ENCODE results near the gene GAK. TPM values are rescaled to one million over a fixed set of nuclear protein-coding genes. Genes with fewer than 3 reads are reported as not detected.

Gene GAK
- total RNA-seq, 1 donor from 2014 or later, result 123 TPM

GRCh38 chr4:965766-966134 is 33.6 kb upstream of the GAK start:
- Mint-ChIP-seq H3K9me3 (ENCODE audit: unreplicated experiment) (peaks cover 3% of the 10 kb centered on the region), H3K36me3 (ENCODE audit: unreplicated experiment) (no peaks in the 10 kb centered on the region), H3K4me3 (ENCODE audit: unreplicated experiment) (no peak overlapping the region)

GRCh38 chr4:965048-965765 is 33.1 kb upstream of the GAK start:
- H3K27ac Mint-ChIP-seq (ENCODE audit: unreplicated experiment), result no peak overlapping the region
- no peaks in the 10 kb centered on the region for H3K36me3 Mint-ChIP-seq (ENCODE audit: unreplicated experiment)
- DNase-seq, result peak; percentile 18
- no peak for TF ChIP-seq CTCF (IDR thresholded peaks at IDR 0.05; ENCODE audit: partially characterized antibody, unreplicated experiment)
- H3K27me3 Mint-ChIP-seq (ENCODE audit: unreplicated experiment), result peaks cover 5% of the 10 kb centered on the region
- H3K4me3 Mint-ChIP-seq (ENCODE audit: unreplicated experiment), result no peak overlapping the region
- H3K9me3 Mint-ChIP-seq (ENCODE audit: unreplicated experiment), result peaks cover 3% of the 10 kb centered on the region
- peaks cover 2% of the 10 kb centered on the region for H3K4me1 Mint-ChIP-seq (ENCODE audit: low read depth, unreplicated experiment)

More at GRCh38 chr4:965766-966134, 33.6 kb upstream of the GAK start:
- DNase-seq, result peak; percentile 10
- Mint-ChIP-seq H3K4me1 (ENCODE audit: low read depth, unreplicated experiment) (peaks cover 7% of the 10 kb centered on the region), H3K27ac (ENCODE audit: unreplicated experiment) (no peak overlapping the region), H3K27me3 (ENCODE audit: unreplicated experiment) (peaks cover 7% of the 10 kb centered on the region)
- TF ChIP-seq CTCF (IDR thresholded peaks at IDR 0.05; ENCODE audit: partially characterized antibody, unreplicated experiment), result no peak

GRCh38 chr4:964346-965025 is 32.4 kb upstream of the GAK start:
- Mint-ChIP-seq H3K4me1 (ENCODE audit: low read depth, unreplicated experiment) (peaks cover 2% of the 10 kb centered on the region), H3K27ac (ENCODE audit: unreplicated experiment) (no peak overlapping the region), H3K4me3 (ENCODE audit: unreplicated experiment) (no peak overlapping the region), H3K9me3 (ENCODE audit: unreplicated experiment) (peaks cover 3% of the 10 kb centered on the region), H3K27me3 (ENCODE audit: unreplicated experiment) (peaks cover 5% of the 10 kb centered on the region), H3K36me3 (ENCODE audit: unreplicated experiment) (no peaks in the 10 kb centered on the region)
- DNase-seq, result peak; percentile 15
- no peak for TF ChIP-seq CTCF (IDR thresholded peaks at IDR 0.05; ENCODE audit: partially characterized antibody, unreplicated experiment)

GRCh38 chr4:963276-964225 is 31.4 kb upstream of the GAK start:
- Mint-ChIP-seq H3K36me3 (ENCODE audit: unreplicated experiment) (no peaks in the 10 kb centered on the region), H3K4me1 (ENCODE audit: low read depth, unreplicated experiment) (peaks cover 2% of the 10 kb centered on the region), H3K9me3 (ENCODE audit: unreplicated experiment) (peaks cover 5% of the 10 kb centered on the region), H3K27me3 (ENCODE audit: unreplicated experiment) (peaks cover 2% of the 10 kb centered on the region), H3K4me3 (ENCODE audit: unreplicated experiment) (no peak overlapping the region), H3K27ac (ENCODE audit: unreplicated experiment) (no peak overlapping the region)
- peak; percentile 14 for DNase-seq
- TF ChIP-seq CTCF (IDR thresholded peaks at IDR 0.05; ENCODE audit: partially characterized antibody, unreplicated experiment), result no peak

All from glutamatergic neuron (in vitro differentiated cells).